HG02588 (cell line): ENCODE data around the gene CLIP2.
"Not testable (repeated sequence)": the region's sequence is repeated elsewhere in the genome, so short reads cannot be mapped to it uniquely, and the experiment has no call there.

ENCODE experiments used
- ATAC-seq: cut with Tn5 transposase; IDR thresholded peaks from one replicate; pipeline ENCODE4 v1.9.1; 2021; ENCODE audit warnings: mild to moderate bottlenecking, moderate library complexity; ENCODE audit not compliant: unreplicated experiment

CLIP2 gene

GRCh38 chr7:74364061-74364460 is 74.9 kb downstream of the CLIP2 start:
- ATAC-seq: no peak

GRCh38 chr7:74365322-74366022 is 76.3 kb downstream of the CLIP2 start:
- ATAC-seq: no peak

GRCh38 chr7:74371381-74372341 is 82.5 kb downstream of the CLIP2 start:
- ATAC-seq: no peak

GRCh38 chr7:74372511-74373111 is 83.4 kb downstream of the CLIP2 start:
- ATAC-seq: no peak

- ATAC-seq: no peak
Measured at GRCh38 chr7:74373536-74373935, 84.3 kb downstream of the CLIP2 start.

GRCh38 chr7:74375726-74376220 is 86.6 kb downstream of the CLIP2 start:
- no peak for ATAC-seq

- no peak for ATAC-seq
Measured at GRCh38 chr7:74376256-74377036, 87.2 kb downstream of the CLIP2 start.

GRCh38 chr7:74379938-74380337 is 90.7 kb downstream of the CLIP2 start:
- no peak for ATAC-seq

GRCh38 chr7:74380720-74381119 is 91.5 kb downstream of the CLIP2 start:
- no peak for ATAC-seq

GRCh38 chr7:74384086-74384485 is 94.9 kb downstream of the CLIP2 start:
- ATAC-seq: not testable (repeated sequence)

- not testable (repeated sequence) for ATAC-seq
Measured at GRCh38 chr7:74384854-74385253, 95.6 kb downstream of the CLIP2 start.

- no peak for ATAC-seq
Measured at GRCh38 chr7:74387606-74388005, 98.4 kb downstream of the CLIP2 start.

GRCh38 chr7:74388880-74389415 is 99.7 kb downstream of the CLIP2 start:
- ATAC-seq: no peak

GRCh38 chr7:74393722-74394121 is 104.5 kb downstream of the CLIP2 start:
- ATAC-seq: not testable (repeated sequence)

GRCh38 chr7:74394601-74395000 is 105.4 kb downstream of the CLIP2 start:
- not testable (repeated sequence) for ATAC-seq

- ATAC-seq: no peak
Measured at GRCh38 chr7:74395745-74396311, 106.6 kb downstream of the CLIP2 start.

GRCh38 chr7:74396993-74397392 is 107.8 kb downstream of the CLIP2 start:
- ATAC-seq: no peak

- no peak for ATAC-seq
Measured at GRCh38 chr7:74398426-74398825, 109.2 kb downstream of the CLIP2 start.

- no peak for ATAC-seq
Measured at GRCh38 chr7:74399006-74399405, 109.8 kb downstream of the CLIP2 start.
